ENCODE data around the gene SUV39H2. TPM values are rescaled to one million over a fixed set of nuclear protein-coding genes. Genes with fewer than 3 reads are reported as not detected.
"Not testable (repeated sequence)": the region's sequence is repeated elsewhere in the genome, so short reads cannot be mapped to it uniquely, and the experiment has no call there.

SUV39H2 gene
- total RNA-seq, 1 donor from 2014 or later, result 39.9 TPM

DNA sequence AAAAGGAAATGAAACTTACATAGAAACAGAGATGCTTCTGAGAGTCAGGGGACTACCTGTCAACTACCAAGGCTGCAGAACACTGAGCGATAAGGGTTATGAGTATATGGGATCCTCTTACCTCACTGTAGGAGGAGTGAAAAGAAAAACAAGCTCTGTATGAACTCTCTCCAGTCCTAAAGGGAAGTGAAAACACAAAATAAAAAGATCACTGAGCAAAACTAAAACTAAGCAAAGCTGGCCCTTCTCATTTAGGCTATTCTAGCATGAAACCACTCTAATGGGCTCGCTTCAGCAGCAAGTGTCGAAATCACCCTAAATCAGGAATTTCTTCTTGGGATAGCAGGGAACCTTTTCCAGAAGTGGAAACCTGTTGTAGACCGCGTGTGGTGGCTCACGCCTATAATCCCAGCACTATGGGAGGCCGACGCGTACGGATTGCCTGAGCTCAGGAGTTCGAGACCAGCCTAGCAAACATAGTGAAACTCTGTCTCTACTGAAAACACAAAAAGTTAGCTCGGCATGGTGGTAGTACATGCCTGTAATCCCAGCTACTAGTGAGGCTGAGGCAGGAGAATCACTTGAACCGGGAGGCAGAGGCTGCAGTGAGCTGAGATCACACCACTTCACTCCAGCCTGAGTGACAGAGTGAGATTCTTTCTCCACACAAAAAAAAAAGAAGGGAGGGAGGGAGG is 48.2 kb downstream of the SUV39H2 start:
- H3K36me3 Mint-ChIP-seq (ENCODE audit: insufficient read depth), result peaks cover 28% of the 10 kb centered on the region
- no peak overlapping the region for H3K27ac Mint-ChIP-seq
- H3K27me3 Mint-ChIP-seq, result no peaks in the 10 kb centered on the region
- no peak overlapping the region for H3K4me3 Mint-ChIP-seq (ENCODE audit: low read depth)
- TF ChIP-seq, protein P1, sequence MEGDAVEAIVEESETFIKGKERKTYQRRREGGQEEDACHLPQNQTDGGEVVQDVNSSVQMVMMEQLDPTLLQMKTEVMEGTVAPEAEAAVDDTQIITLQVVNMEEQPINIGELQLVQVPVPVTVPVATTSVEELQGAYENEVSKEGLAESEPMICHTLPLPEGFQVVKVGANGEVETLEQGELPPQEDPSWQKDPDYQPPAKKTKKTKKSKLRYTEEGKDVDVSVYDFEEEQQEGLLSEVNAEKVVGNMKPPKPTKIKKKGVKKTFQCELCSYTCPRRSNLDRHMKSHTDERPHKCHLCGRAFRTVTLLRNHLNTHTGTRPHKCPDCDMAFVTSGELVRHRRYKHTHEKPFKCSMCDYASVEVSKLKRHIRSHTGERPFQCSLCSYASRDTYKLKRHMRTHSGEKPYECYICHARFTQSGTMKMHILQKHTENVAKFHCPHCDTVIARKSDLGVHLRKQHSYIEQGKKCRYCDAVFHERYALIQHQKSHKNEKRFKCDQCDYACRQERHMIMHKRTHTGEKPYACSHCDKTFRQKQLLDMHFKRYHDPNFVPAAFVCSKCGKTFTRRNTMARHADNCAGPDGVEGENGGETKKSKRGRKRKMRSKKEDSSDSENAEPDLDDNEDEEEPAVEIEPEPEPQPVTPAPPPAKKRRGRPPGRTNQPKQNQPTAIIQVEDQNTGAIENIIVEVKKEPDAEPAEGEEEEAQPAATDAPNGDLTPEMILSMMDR (IDR thresholded peaks at IDR 0.05; ENCODE audit: unreplicated experiment), result no peak
- no peaks in the 10 kb centered on the region for H3K9me3 Mint-ChIP-seq (ENCODE audit: low read depth)
- DNase-seq (ENCODE audit: low spot score, unreplicated experiment), result no peak
- H3K4me1 Mint-ChIP-seq (ENCODE audit: low read depth), result no peaks in the 10 kb centered on the region

DNA sequence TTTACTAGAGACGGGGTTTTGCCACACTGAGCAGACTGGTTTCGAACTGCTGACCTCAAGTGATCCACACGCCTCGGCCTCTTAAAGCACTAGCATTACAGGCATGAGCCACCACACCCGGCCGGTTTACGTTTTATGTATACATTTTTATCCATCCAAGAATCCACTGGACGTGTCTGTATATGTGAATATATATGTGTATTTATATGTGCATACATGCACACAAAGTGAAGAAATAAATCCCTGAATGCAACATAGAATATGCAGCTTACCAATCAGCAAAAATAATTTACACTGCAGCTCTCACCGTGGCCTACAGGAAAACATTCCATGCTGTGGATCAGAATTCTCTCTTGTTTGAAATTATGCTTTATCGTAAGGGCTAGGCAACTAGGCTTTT is 51.9 kb downstream of the SUV39H2 start:
- TF ChIP-seq, protein P1 (IDR thresholded peaks at IDR 0.05; ENCODE audit: unreplicated experiment), result no peak
- no peak overlapping the region for H3K27ac Mint-ChIP-seq
- no peaks in the 10 kb centered on the region for H3K9me3 Mint-ChIP-seq (ENCODE audit: low read depth)
- peaks cover 36% of the 10 kb centered on the region for H3K36me3 Mint-ChIP-seq (ENCODE audit: insufficient read depth)
- H3K4me1 Mint-ChIP-seq (ENCODE audit: low read depth), result no peaks in the 10 kb centered on the region
- no peak for DNase-seq (ENCODE audit: low spot score, unreplicated experiment)
- no peak overlapping the region for H3K4me3 Mint-ChIP-seq (ENCODE audit: low read depth)
- H3K27me3 Mint-ChIP-seq, result no peaks in the 10 kb centered on the region

DNA sequence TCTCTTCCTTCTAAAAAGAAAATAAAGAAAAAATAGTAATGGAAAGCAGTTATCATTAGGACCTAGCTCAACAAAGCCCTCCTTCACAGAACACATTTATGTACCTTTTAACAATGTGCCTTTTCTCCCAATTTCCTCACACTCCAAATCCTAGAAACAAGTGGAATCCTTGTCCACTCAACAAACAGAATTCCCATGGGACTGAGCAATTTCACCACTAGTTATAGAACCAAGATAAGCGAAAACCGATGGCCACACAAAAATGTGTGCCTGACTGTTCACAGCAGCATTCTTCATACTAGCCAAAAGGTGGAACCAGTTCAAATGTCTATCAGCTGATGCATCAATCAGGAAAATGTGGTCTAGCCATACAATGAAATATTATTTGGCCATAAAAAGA is 57.9 kb downstream of the SUV39H2 start:
- Mint-ChIP-seq H3K36me3 (ENCODE audit: insufficient read depth) (peaks cover 26% of the 10 kb centered on the region), H3K27ac (no peak overlapping the region), H3K9me3 (ENCODE audit: low read depth) (no peaks in the 10 kb centered on the region), H3K4me3 (ENCODE audit: low read depth) (no peak overlapping the region), H3K4me1 (ENCODE audit: low read depth) (no peaks in the 10 kb centered on the region), H3K27me3 (no peaks in the 10 kb centered on the region)
- TF ChIP-seq, protein P1 (IDR thresholded peaks at IDR 0.05; ENCODE audit: unreplicated experiment), result no peak
- no peak for DNase-seq (ENCODE audit: low spot score, unreplicated experiment)

DNA sequence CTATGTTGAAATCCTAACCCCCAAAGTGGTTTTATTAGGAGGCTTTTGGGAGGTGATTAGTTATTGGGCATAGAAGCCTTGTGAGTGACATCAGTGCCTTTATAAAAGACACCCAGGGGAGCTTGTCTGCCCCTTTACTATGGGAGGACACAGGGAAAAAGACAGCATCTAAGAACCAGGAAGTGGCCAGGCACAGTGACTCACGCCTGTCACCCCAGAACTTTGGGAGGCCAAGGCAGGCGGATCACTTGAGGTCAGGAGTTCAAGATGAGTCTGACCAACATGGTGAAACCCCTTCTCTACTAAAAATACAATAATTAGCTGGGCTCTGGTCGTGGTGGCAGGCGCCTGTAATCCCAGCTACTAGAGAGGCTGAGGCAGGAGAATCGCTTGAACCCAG is 60.3 kb downstream of the SUV39H2 start:
- H3K36me3 Mint-ChIP-seq (ENCODE audit: insufficient read depth), result peaks cover 14% of the 10 kb centered on the region
- not testable (repeated sequence) for H3K27ac Mint-ChIP-seq; H3K9me3 Mint-ChIP-seq (ENCODE audit: low read depth)

DNA sequence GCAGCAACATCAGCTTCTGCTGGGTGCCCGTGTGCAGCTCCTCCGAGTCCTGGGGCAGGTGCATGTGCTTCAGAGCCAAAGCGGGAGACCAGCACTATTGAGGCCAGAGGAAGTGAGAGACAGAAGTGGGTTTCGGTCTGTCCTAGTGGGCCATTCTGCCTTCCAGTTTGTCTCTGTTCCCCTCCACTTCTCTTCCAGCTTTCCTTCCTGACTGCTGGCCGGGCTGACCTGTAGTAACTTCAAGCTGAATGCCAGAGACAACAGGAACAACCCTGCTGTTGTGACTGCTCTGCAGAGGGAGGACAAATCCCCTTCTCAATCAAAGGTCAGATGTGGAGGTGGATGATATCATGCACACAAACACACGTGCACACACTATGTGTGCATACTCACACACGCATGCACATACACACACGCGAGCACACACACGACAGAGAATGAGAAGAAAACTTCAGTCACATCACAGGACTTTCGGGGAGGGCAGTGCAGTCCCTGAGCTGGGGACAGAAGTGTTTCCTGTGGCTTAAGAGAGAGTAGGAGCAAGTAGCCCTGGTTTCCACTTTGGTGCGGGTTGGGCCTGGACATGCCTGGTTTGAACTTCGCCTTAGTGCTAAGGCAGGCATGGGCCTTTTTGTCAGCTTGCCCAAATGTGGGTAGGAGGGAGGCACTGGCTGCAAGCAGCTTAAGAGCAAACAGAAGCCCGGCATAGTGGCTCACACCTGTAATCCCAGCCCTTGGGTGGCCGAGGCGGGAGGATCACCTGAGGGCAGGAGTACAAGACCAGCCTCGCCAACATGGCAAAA is 63.7 kb downstream of the SUV39H2 start:
- H3K27ac Mint-ChIP-seq; DNase-seq (ENCODE audit: low spot score, unreplicated experiment); H3K27me3 Mint-ChIP-seq; H3K4me3 Mint-ChIP-seq (ENCODE audit: low read depth); H3K9me3 Mint-ChIP-seq (ENCODE audit: low read depth); H3K4me1 Mint-ChIP-seq (ENCODE audit: low read depth): not testable (repeated sequence)
- peaks cover 13% of the 10 kb centered on the region for H3K36me3 Mint-ChIP-seq (ENCODE audit: insufficient read depth)

More for the DNA sequence above, 60.3 kb downstream of the SUV39H2 start:
- DNase-seq (ENCODE audit: low spot score, unreplicated experiment); H3K4me3 Mint-ChIP-seq (ENCODE audit: low read depth); H3K4me1 Mint-ChIP-seq (ENCODE audit: low read depth); H3K27me3 Mint-ChIP-seq: not testable (repeated sequence)

DNA sequence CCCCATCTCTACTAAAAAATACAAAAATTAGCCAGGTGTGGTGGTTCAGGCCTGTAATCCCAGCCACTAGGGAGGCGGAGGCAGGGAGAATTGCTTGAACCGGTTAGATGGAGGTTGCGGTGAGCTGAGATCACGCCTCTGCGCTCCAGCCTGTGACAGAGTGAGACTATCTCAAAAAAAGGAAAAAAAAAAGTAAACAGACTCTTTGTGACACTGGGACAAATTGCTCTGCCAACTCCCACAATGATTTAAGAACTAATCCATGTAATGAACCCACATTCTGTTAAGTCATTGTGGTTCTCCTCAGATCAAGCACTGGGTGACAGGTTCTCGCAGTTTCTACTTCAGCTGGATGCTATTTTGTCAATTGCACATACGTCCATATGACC is 64.3 kb downstream of the SUV39H2 start:
- H3K4me3 Mint-ChIP-seq (ENCODE audit: low read depth); H3K4me1 Mint-ChIP-seq (ENCODE audit: low read depth); H3K27me3 Mint-ChIP-seq; H3K9me3 Mint-ChIP-seq (ENCODE audit: low read depth); H3K27ac Mint-ChIP-seq; DNase-seq (ENCODE audit: low spot score, unreplicated experiment): not testable (repeated sequence)
- peaks cover 13% of the 10 kb centered on the region for H3K36me3 Mint-ChIP-seq (ENCODE audit: insufficient read depth)

Data from progenitor cell of endocrine pancreas (in vitro differentiated cells).